HG03457 (cell line): ENCODE data around the gene HEMK1.

ENCODE experiments used
- ATAC-seq: cut with Tn5 transposase; IDR thresholded peaks from one replicate; pipeline ENCODE4 v1.9.1; 2021; ENCODE audit warnings: moderate number of reproducible peaks; ENCODE audit not compliant: unreplicated experiment

HEMK1 gene

GRCh38 chr3:50542177-50543034 is 26.9 kb upstream of the HEMK1 start:
- no peak for ATAC-seq

GRCh38 chr3:50545781-50546180 is 23.5 kb upstream of the HEMK1 start:
- ATAC-seq, result no peak

- ATAC-seq, result no peak
Measured at GRCh38 chr3:50549226-50549625, 20.1 kb upstream of the HEMK1 start.

- ATAC-seq, result no peak
Measured at GRCh38 chr3:50550079-50550736, 19.1 kb upstream of the HEMK1 start.

GRCh38 chr3:50551054-50551659 is 18.2 kb upstream of the HEMK1 start:
- no peak for ATAC-seq

- ATAC-seq, result no peak
Measured at GRCh38 chr3:50551681-50552435, 17.5 kb upstream of the HEMK1 start.

- no peak for ATAC-seq
Measured at GRCh38 chr3:50552598-50552997, 16.7 kb upstream of the HEMK1 start.

- no peak for ATAC-seq
Measured at GRCh38 chr3:50554553-50554952, 14.8 kb upstream of the HEMK1 start.

- no peak for ATAC-seq
Measured at GRCh38 chr3:50557106-50557505, 12.2 kb upstream of the HEMK1 start.

GRCh38 chr3:50557915-50558314 is 11.4 kb upstream of the HEMK1 start:
- no peak for ATAC-seq

- ATAC-seq, result no peak
Measured at GRCh38 chr3:50559702-50560101, 9.6 kb upstream of the HEMK1 start.

- ATAC-seq, result no peak
Measured at GRCh38 chr3:50562861-50563260, 6.5 kb upstream of the HEMK1 start.

GRCh38 chr3:50563867-50564266 is 5.5 kb upstream of the HEMK1 start:
- ATAC-seq, result no peak

GRCh38 chr3:50564321-50564720 is 5.0 kb upstream of the HEMK1 start:
- ATAC-seq, result no peak

- no peak for ATAC-seq
Measured at GRCh38 chr3:50567011-50567385, 2.3 kb upstream of the HEMK1 start.

- ATAC-seq, result peak; percentile 69
Measured at GRCh38 chr3:50567386-50568167, 1.7 kb upstream of the HEMK1 start, which contains the start of gene C3orf18. TSS of gene C3orf18 (minus strand) at chr3:50567747. CDS start at chr3:50565699, 2,048 bp downstream.

GRCh38 chr3:50570508-50571279 is 1.4 kb downstream of the HEMK1 start:
- no peak for ATAC-seq

- no peak for ATAC-seq
Measured at GRCh38 chr3:50571486-50571885, 2.2 kb downstream of the HEMK1 start.

- no peak for ATAC-seq
Measured at GRCh38 chr3:50572158-50572557, 2.8 kb downstream of the HEMK1 start.
